ENCODE results near the gene ZNF174.

Gene ZNF174

DNA sequence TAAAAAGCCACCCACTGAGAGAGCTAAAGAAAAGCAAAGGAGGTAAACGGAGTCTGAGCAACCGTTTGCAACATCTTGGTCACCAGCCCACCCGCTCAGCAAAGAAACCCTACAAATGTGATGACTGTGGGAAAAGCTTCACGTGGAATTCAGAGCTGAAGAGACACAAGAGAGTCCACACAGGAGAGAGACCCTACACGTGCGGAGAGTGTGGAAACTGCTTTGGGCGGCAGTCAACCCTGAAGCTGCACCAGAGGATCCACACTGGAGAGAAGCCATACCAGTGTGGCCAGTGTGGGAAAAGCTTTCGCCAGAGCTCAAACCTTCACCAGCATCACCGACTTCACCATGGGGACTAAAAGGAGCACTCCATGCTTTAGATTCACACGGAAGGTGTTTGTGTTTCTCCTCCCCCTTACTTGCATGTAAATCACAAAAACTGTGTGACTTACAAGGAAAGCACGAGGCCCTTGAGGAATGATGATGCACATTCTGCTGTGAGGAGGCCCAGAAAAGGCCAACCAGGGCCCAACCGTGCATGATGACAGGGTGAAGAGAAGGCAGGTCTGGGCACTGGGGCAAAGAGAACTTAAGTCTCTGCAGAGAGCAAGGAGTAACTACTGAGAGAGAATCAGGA lies 7.7 kb downstream of the ZNF174 start:
- Histone ChIP-seq H3K27me3 (no peaks in the 10 kb centered on the region), H3K27ac (no peak overlapping the region), H3K9me3 (peaks cover 42 to 94% (median 74%) of the 10 kb centered on the region in 3 donors), H3K4me3 (no peak overlapping the region), H3K4me1 (peaks cover 0 to 3% (median 3%) of the 10 kb centered on the region in 4 donors), H3K36me3 (peaks cover 74 to 77% (median 75%) of the 10 kb centered on the region in 3 donors)
- intact Hi-C loops (cut with DNase I; ENCODE audit: low total_unique reads), result no loop called here
- no peak for TF ChIP-seq CTCF (IDR thresholded peaks at IDR 0.05)
- DNase-seq, result no peak

DNA sequence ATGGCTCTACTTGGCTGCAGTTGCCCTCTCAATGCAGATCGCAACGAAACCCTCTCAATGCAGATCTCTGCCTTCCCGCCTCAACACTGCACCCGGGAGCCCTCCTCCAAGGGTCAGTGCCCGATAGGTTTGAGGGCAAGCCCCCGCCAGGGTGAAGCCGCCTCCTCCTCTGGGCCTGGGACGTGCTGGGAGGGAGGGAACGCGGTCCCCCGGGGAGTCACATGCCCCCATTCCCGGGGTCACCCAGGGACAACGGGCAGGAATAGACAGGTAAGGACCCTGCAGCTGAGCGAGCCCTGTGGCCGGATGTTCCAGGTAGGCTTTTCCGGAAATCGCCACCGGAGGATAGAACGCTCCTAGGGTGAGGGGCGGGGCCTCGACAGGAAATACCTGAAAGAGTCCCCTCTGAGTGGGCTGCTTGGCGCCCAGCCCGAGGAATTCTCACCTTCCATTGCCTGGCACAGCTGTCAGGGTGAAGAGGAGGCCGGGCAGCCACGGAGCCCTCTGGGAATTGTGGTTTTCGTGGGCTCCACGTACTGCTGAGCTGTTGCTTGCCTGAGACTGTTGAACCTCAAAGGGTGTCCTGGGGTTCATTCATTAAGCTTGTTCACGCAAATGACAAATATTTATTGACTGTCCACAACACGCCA lies 12.8 kb downstream of the ZNF174 start:
- no peak for TF ChIP-seq CTCF (IDR thresholded peaks at IDR 0.05)
- Histone ChIP-seq H3K9me3 (peaks cover 34 to 80% (median 75%) of the 10 kb centered on the region in 3 donors), H3K27ac (no peak overlapping the region), H3K27me3 (no peaks in the 10 kb centered on the region), H3K36me3 (peaks cover 22 to 26% (median 23%) of the 10 kb centered on the region in 3 donors), H3K4me1 (no peaks in the 10 kb centered on the region), H3K4me3 (no peak overlapping the region)
- intact Hi-C loops (cut with DNase I; ENCODE audit: low total_unique reads), result no loop called here
- DNase-seq, result no peak

DNA sequence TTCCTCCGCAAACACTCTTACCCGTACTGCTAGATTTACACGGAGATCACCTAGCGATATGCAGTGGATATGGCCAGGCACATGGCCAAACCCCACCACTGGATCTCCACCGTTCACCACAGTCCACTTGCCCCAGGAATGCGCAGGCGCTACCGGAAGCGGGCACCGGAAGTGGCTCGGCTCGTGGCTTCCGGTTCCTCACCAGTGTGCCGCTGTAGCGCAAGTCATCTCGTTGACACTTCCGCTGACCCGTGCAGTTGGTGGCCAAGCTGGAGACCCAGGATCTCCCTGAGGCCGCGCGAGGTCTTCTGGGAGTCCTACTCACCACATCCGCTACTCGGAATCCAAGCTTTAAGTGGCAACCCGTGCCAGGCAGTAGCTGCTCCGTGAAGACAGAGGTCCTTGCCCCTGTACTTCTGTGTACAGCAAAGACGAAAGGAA lies 30.8 kb downstream of the ZNF174 start:
- Histone ChIP-seq H3K9me3 (no peaks in the 10 kb centered on the region), H3K4me3 (peak overlapping the region; percentile 14 to 20), H3K27me3 (no peaks in the 10 kb centered on the region), H3K27ac (no peak overlapping the region), H3K36me3 (peaks cover 14 to 24% (median 19%) of the 10 kb centered on the region in 3 donors), H3K4me1 (no peaks in the 10 kb centered on the region)
- intact Hi-C loops (cut with DNase I; ENCODE audit: low total_unique reads), result no loop called here
- DNase-seq, result peak in 1 of 2 donors; percentile 24
- no peak for TF ChIP-seq CTCF (IDR thresholded peaks at IDR 0.05)

- Histone ChIP-seq H3K36me3 (peaks cover 23 to 35% (median 32%) of the 10 kb centered on the region in 3 donors), H3K9me3 (peaks cover 0 to 8% (median 8%) of the 10 kb centered on the region in 3 donors), H3K4me1 (no peaks in the 10 kb centered on the region), H3K27ac (no peak overlapping the region), H3K27me3 (no peaks in the 10 kb centered on the region), H3K4me3 (no peak overlapping the region)
- no peak for DNase-seq
- intact Hi-C loops (cut with DNase I; ENCODE audit: low total_unique reads), result no loop called here
- no peak for TF ChIP-seq CTCF (IDR thresholded peaks at IDR 0.05)
Measured at GRCh38 chr16:3434373-3434772, 33.4 kb downstream of the ZNF174 start.

- Histone ChIP-seq H3K36me3 (peaks cover 33 to 39% (median 33%) of the 10 kb centered on the region in 3 donors), H3K27ac (no peak overlapping the region), H3K9me3 (peaks cover 0 to 19% (median 10%) of the 10 kb centered on the region in 3 donors), H3K4me1 (peaks cover 0 to 13% (median 1%) of the 10 kb centered on the region in 4 donors), H3K27me3 (no peaks in the 10 kb centered on the region), H3K4me3 (no peak overlapping the region)
- no peak for DNase-seq
- intact Hi-C loops (cut with DNase I; ENCODE audit: low total_unique reads), result no loop called here
- TF ChIP-seq CTCF (IDR thresholded peaks at IDR 0.05), result no peak
Measured at GRCh38 chr16:3439637-3440036, 38.6 kb downstream of the ZNF174 start.
